OCI-M2 (cell line): ENCODE measurements around the gene IL36B.

Experiments used
- DNase-seq: peaks from one replicate; lab custom pipeline; 2025; ENCODE audit not compliant: unreplicated experiment; lab: John Stamatoyannopoulos, UW

The IL36B gene

DNA sequence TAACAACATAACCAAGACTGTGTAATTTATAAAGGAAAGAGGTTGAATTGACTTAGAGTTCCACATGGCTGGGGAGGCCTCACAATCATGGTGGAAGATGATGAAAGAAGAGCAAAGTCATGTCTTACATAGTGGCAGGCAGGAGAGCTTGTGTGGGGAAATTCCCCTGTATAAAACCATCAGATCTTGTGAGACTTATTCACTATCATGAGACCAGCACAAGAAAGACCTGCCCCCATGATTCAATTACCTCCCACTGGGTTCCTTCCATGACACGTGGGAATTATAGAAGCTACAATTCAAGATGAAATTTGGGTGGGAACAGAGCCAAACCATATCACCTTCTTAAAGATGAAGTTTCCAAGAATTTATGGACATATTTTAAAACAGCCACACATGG lies 3.9 kb upstream of the IL36B start:
- DNase-seq = no peak

DNA sequence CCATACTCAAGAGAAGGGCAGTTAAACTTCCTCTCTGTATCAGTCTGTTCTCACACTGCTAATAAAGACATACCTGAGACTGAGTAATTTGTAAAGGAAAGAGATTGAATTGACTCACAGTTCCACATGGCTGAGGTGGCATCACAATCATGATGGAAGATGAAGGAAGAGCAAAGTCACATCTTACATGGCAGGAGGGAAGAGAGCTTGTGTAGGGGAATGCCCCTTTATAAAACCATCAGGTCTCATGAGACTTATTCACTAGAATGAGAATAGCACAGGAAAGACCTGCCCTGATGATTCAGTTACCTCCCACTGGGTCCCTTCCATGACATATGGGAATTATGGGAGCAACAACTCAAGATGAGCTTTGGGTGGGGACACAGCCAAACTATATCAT lies 1.4 kb upstream of the IL36B start:
- DNase-seq = no peak

DNA sequence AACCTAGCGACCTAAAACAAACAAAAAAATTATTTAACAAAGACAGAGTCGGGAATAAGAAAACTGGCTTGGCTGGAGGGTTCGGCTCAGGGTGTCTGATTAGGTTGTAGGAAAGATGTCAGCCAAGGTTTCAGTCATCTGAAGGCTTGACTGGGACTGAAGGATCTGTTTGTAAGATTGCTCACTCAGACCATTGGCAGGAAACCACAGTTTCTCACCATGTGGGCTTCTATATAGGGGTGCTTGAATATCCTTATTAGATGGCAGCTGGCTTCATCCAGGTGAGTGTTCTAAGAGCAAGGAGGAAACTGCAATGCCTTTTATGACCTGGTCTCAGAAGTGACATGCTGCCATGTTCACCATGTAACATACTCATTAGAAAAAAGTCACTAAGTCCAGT lies 999 bp upstream of the IL36B start:
- DNase-seq = no peak

DNA sequence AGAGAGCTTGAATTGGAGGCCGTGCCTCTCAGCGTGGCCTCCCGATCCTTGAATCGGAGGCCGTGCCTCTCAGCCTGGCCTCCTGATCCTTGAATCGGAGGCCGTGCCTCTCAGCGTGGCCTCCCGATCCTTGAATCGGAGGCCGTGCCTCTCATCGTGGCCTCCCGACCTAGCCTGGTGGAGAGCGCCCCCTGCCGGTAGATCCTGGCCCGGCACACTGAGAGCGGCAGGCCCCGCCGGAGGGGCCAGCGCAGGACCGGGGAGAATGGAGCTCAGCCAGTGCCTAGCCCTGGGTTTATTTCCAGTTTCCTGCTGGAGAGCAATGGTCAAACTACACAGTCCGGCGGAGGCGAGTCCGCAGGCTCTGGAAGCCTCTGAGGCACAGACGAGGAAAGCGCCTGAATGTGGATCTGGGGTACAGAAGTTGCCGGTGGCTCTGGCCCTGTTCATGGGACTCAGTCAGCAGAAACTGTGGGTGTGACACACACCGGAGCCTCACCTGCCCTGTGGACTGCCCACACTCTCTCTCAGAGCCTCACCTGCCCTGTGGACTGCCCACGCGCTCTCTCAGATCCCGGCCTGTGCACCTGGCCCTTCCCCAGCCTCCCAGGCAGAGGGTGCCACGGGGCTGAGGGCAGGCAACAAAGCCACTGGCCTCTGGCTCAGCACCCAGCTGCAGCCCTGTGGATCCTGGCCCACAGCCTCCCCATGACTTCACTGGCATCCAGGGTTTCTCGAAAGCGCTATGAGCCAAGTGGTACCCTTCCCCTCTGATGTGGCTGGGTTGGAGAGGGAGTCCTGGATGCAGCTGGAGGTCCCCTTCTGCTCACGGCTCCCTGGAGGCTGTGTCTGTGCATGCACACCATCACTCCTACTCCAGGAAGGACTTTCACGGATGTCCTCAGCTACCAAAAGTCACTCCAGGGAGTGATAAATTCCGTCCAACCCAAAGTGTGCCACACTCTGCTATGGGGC lies 1.5 kb downstream of the IL36B start:
- DNase-seq = no peak

DNA sequence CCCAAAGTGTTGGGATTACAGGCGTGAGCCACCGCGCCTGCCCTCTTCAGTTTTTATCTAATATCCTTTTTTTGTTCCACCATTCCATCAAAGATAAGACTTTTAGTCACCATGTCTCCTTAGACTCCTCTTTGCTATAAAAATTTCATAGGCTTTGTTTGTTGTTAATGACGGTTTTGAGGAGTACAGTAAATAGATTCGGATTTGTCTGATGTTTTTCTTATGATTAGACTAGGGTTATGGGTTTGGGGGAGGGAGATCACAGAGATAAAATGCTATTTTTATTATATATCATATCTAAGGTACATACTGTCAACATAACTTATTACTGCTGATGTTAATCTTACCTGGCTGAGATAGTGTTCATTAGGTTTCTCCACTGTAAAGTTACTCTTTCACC lies 6.2 kb downstream of the IL36B start:
- no peak for DNase-seq

DNA sequence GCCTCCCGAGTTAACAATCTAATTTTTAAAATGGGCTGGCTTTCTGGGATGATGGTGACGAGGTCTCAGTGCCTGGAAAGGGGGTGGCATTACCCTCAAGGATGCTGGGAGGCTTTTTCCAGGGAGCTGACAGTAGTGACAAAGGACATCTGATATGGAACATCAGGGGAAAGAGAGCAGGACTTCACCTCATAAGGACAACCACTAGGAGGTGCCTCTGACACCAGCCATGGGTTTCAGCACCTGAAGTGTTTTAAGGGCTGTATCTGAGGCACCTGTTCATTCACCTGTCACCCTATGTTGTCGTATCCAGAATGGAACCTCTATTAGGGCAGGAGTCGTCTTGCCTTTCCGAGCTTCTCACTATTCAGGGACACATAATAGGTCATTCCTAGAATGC lies 10.8 kb downstream of the IL36B start:
- DNase-seq = no peak

DNA sequence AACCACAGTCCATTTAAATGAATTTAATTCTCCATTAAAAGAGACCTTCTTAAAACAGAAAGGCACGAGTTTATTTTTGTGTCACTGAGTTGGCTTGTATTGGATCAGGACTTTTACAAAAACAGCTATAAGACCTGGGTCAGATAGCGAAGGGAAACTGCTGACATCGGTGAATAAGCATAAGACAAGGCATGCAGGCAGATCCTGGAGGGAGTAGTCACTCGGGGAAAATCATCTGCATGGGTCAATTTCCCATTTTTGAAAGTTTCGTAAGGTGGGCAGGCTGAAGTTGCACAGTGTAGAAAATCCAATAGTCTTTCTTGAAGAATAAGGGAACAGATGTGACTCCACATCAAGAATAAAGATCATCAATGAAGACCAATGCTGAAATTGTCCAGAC lies 12.9 kb downstream of the IL36B start:
- DNase-seq = no peak

DNA sequence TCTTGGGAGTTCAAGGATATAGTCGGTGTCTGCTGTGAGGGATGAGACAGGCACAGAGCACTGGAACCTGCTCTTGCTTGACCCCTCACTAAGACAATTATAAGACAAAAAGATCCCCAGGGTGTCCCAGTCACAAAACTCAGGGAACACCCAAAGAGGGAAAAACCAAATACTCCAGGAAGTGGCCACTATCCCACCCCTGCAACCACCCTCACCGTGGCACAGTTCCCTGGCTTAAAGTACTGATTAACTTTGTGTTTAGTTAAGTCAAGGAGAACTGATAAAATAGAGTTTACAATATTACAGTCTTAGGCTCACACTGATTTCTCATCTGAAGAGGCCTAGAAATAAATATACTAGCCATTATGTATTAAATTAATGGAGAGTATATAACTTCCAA lies 13.5 kb downstream of the IL36B start:
- DNase-seq = no peak

DNA sequence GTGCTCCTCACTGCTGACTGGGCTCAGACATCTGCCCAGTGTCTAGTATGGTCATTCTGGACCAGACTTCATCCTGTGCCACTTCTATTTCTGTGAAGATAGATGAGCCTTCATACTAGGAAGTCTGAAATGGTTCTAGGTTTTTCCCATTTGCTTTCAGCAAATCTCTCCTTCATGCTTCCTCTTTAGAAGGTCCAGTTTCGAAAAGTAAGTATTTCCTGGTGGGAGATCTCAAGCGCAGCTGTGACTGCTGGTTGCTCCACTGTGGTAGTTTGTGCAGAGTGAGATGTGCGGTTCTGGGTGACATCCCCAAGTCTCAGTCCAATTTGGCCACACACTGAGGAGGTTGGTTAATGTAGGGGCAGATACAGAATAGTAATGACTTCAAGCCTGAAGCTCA lies 14.4 kb downstream of the IL36B start:
- DNase-seq = no peak

DNA sequence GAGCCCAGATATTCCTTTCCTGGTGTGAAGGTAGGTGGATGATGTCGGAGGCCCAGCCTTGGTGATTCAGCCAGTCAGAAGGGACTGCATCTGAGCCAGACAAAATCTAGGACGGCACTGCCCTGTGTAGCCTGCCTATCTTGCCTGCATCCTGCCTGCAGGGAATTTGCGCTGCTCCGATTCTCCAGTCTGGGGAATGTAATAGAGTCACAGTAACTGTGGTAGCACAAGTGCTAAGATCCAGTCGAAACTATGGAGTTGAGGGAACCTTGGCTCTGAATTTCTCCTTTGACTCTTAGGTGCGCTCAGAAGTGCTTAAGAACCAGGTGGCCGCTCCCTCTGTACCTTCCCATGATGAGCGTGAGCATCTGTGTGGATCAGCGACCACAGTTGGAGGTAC lies 15.9 kb downstream of the IL36B start:
- no peak for DNase-seq

DNA sequence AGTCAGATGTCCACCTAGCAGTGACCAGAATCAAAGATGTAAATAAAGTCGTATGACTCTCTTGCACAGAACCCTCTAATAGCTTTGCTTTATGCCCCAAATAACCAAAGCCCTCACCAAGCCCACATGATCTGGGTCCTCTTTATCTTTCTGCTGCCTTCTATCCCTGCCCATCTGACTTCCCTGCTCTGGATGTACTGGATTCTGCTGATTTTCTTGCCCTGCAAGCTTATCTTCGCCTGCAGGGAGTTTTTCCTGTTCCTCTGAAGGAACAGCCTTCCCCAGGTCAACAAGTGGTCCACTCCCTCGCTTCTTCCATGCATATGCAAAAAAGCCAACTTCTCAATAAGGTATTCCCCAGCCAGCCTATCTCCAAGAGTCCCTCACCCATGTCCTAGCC lies 18.7 kb downstream of the IL36B start:
- no peak for DNase-seq

DNA sequence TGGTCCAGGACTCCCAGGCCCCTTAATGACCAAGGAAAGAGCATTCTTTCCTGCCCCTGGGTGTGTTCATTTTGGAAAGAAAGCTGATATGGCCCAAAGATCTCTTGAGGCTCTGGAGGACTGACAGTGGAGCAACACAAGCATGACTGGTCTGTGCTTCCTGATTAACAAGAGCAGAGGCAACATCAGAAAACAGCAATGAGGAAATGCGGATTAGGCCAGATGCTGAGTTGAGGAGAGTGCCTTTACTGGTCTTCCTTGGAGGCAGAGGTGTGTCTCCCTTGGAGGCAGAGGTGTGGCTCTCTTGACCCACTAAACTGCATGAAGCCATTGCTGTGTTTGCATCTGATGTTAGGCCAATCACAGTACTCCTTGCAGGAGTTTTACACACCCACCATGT lies 19.9 kb downstream of the IL36B start:
- DNase-seq = no peak

DNA sequence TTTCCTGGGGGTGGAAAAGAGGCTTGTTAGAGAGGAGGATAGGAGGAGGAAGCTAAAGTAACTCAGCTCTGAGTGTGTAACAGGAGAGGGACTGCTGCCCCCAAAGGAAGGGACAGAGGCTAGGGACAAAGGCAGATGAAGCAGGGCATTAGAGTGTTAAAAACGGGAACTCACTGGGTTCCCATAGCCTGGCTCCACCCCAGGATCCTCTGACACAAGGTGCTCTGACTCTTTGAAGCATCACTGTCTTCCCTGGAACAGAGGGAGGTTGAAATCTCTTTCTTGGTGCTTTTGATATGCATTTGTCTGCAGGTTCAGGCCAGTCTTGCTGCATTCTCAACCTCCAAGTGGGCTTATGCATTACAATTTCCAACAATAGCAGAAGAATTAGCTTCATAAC lies 24.6 kb downstream of the IL36B start:
- DNase-seq = no peak

DNA sequence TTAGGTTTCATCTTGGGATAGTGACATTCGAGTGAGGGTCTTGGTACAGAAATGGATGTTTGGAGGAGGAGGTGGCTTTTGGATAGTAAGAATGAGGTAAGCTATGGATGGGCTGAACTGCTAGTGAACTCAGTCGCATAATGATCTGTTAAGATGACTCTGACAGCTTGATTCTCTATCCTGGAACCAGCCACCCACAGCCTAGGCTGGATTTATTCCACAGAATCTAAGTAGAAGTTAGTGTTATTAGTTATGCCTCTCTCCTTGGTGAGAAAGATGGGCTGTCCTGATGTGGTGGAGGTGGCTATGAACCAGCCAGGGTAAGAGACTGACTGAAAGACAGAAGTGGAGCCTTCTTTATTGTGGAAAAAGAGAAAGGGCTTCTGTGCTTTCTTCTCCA lies 25.0 kb downstream of the IL36B start:
- no peak for DNase-seq

DNA sequence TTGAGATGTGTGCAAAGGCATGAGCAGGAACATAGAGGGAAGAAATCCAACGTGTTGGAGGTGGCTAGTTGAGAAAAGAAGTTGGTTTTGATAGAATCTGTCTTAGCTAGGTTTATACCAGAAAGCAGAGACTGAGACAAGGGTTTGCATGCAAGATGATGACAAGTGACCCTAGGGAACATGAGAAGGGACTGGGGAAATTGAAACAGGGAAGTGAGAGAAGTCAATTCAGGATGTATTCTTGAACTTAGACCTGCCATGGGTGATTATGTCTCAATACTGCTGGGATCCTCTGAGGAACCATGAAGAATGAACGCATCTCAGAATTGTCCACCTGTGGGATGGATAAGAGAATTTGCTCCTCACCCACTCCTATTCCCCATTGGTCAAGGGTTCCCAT lies 26.9 kb downstream of the IL36B start:
- DNase-seq = no peak

DNA sequence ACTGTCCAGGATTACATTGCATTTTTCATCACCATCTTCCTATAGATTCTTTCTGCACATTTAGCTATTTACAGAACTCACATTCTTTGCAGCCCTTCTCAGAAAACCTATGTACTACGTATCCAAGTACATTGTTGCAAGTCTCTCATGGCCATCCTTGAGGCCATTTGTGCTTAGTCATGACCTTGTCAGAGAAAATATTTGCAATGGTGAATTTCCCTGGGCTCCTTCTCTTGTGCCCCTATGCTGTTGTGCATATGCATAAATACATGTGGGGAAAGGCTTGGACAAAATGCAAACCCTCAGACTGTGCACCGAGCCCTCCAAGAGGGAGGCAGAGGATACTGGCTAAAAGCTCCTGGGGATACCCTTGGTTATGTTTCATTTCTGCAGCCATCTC lies 27.9 kb downstream of the IL36B start:
- DNase-seq = no peak

DNA sequence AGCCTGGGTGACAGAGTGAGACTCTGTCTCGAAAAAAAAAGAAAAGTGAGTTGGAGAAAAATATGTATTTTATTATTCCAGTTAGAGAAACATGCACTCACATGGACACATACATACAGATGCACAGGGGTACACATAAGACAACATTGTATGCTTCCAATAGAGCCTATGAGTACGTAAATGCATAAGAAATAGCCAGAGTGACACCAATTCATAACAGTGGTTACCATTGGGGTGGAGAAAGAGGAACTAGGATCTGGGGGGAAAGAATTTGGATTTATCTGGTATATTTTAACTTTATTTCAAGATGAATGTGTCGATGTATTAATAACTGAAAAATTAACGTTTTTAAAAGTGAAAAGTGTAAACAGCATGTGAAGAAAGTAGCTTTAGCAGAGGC lies 31.4 kb downstream of the IL36B start:
- DNase-seq = no peak

DNA sequence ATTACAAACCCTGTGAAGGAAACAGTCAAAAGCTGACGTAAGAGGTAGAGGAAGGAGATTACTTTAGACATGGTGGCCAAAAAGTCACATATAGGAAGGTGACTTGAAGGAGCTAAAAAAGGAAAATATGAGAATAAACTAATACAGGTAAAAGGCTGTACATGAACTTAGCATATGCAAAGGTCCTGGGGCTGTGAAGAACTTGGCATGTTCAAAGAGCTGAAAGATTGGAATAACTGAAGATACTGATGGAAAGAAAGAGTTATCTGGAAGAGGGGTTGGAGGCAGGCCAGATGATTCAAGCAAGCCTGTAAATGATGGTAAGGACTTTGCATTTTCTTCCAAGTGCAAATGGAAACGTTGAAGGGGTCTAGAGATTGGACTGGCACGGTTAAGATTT lies 34.2 kb downstream of the IL36B start:
- no peak for DNase-seq

DNA sequence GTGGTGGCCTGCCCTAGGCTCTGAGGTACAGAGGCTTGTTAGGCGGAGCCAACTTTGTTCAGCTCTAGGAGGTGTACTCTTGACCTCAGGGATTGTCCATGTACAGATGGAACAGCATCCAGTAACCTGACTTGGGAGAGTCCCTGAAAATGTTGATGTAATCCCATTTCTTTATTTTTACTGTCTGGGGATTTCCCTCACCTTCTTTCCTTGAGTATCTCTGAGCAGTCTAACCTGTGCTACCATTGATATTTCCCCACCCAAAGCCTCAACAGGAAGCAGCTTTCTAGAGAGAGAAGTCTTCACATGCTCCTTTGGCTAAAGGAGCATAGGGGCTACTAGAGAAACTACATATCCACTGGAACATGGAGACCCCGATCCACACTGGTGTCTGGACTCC lies 37.0 kb downstream of the IL36B start:
- DNase-seq = no peak

DNA sequence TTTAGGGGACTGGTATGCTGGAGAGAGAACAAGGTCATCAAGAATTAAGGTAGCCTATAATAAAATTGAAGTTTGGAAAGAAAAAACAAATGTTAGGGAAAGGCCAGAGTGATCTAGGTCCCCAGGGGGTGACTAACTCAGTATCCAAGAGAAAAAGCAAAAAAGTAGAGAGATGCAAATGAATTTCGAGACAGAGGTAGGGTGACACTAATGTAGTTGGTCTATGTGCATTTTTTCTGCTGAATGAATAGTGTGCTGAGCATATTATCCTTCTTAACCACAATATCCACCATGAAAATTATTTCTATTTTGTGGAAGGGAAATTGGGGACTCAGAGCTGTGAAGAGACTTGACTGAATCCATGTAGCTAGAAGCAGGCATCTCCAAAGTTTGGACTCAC lies 37.6 kb downstream of the IL36B start:
- DNase-seq = no peak

DNA sequence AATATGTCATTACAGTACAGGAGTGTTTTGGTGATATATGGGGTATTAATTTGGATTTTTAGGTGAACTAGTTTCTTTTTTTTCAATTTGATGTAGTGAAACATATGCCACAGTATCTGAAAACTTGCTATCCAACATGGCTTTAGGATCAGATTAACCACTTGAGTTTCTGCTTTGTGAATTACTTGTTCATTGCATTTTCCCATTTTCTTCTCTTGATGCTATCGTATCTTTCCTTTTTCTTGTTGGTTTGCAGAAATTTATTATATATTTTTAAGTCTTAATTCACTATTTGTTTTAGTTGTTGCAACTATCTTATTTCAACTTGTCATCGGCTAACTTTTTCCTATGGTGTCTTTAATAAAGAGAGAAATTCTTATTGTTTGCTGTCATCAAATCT lies 38.6 kb downstream of the IL36B start:
- DNase-seq = no peak

DNA sequence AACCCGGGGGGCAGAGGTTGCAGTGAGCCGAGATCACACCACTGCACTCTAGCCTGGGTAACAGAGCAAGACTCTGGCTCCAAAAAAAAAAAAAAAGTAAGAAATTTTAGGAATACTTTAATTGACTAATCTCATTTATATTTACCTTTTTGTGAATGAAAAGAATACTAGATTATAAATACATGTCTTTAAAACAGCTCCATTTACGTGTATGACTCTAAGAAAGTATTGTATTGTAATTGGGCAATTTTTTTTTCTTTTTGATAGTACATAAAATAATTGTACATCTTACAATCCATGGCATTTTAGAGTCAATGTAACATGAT lies 39.4 kb downstream of the IL36B start:
- DNase-seq = no peak
